Gastrocnemius medialis (tissue), 4 donors: ENCODE measurements around the gene FAM168A.

Experiments
- POLR2A ChIP-seq, 2 donors: fragments of 450-650 bp; IDR thresholded peaks; one replicate each; pipeline ENCODE4 v1.6.1; 2017; ENCODE audit warnings: antibody characterized with exemption in 2 of 2, mild to moderate bottlenecking in 2 of 2, moderate library complexity in 2 of 2
- TF ChIP-seq, protein P1 (sequence below), 5 experiments: fragments of 450-650 bp in 3 of 5; fragments of 200-600 bp in 2 of 5; sonication (generic) in 2 of 5; IDR thresholded peaks in 4 of 5; conservative IDR thresholded peaks in 1 of 5; 1 replicate in 4 of 5; 2 replicates in 1 of 5; pipeline ENCODE4 v1.5.1; 2016 to 2019; ENCODE audit warnings: antibody characterized with exemption in 5 of 5, mild to moderate bottlenecking in 3 of 5, moderate library complexity in 3 of 5

DNA sequence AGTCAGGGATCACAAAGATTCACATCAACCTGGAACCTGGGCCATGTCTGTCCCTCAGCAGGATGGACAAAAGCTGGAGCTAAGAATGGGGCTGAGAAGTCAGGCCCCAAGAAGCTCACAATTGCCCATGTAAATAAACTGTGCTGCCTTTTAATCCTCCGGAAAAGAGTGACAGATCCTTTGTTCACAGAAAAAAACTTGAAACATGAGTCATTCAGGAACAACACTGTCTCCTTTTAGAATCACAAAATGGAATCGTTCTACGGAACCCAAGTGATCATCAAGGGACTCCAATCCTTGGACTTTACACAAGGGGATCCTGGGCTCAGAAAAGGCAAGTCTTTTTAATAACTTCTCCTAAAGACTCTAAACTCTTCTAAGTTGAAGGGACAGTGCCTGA, 185.6 kb downstream of the FAM168A start:
- TF ChIP-seq POLR2A (IDR thresholded peaks at IDR 0.05): no peak
- TF ChIP-seq, protein P1, sequence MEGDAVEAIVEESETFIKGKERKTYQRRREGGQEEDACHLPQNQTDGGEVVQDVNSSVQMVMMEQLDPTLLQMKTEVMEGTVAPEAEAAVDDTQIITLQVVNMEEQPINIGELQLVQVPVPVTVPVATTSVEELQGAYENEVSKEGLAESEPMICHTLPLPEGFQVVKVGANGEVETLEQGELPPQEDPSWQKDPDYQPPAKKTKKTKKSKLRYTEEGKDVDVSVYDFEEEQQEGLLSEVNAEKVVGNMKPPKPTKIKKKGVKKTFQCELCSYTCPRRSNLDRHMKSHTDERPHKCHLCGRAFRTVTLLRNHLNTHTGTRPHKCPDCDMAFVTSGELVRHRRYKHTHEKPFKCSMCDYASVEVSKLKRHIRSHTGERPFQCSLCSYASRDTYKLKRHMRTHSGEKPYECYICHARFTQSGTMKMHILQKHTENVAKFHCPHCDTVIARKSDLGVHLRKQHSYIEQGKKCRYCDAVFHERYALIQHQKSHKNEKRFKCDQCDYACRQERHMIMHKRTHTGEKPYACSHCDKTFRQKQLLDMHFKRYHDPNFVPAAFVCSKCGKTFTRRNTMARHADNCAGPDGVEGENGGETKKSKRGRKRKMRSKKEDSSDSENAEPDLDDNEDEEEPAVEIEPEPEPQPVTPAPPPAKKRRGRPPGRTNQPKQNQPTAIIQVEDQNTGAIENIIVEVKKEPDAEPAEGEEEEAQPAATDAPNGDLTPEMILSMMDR (IDR thresholded peaks at IDR 0.05 in 4 of 5, conservative IDR thresholded peaks at IDR 0.05 in 1 of 5): no peak
